A673 (cell line): Measurements from ENCODE around the gene ULBP3. TPM values are rescaled to one million over a fixed set of nuclear protein-coding genes. Genes with fewer than 3 reads are reported as not detected.

Experiments
- BruUV-seq: library from RNA; stranded (reverse); fragments of 400-500 nt; replicated peaks from 2 replicates; lab custom pipeline; 2021; lab: Mats Ljungman, UMichigan
- CTCF ChIA-PET: fragments of 300-600 bp; sonication (Branson Sonifier 250); formaldehyde crosslinking; loops from one replicate; lab custom pipeline; 2022; ENCODE audit warnings: antibody characterized with exemption; lab: Charles Lee
- POLR2A ChIA-PET: fragments of 300-600 bp; sonication (Branson Sonifier 250); formaldehyde crosslinking; loops from one replicate; lab custom pipeline; 2022; ENCODE audit warnings: antibody characterized with exemption; ENCODE audit not compliant: low non-redundant PET; lab: Charles Lee
- DNase-seq: peaks from one replicate; pipeline ENCODE4 v3.0.0-alpha.2; 2015; ENCODE audit warnings: low spot score
- H3K27ac ChIP-seq: fragments of 200-600 bp; sonication (generic); 2 replicates; pipeline ENCODE4 v1.5.1; 2016; ENCODE audit warnings: mixed run types, low read depth, mild to moderate bottlenecking, mixed read lengths, antibody characterized with exemption, low read length; ENCODE audit not compliant: poor library complexity, severe bottlenecking
- H3K27me3 ChIP-seq: fragments of 200-600 bp; sonication (generic); replicated peaks from 2 replicates; pipeline ENCODE4 v1.6.1; 2017; ENCODE audit warnings: mixed run types, low read depth, mild to moderate bottlenecking, mixed read lengths, antibody characterized with exemption, low read length; ENCODE audit not compliant: insufficient read depth, poor library complexity
- H3K36me3 ChIP-seq: fragments of 200-600 bp; sonication (generic); 2 replicates; pipeline ENCODE4 v1.6.1; 2016; ENCODE audit warnings: mixed run types, mild to moderate bottlenecking, mixed read lengths, antibody characterized with exemption, low read length; ENCODE audit not compliant: insufficient read depth, poor library complexity, severe bottlenecking
- H3K4me1 ChIP-seq: fragments of 200-600 bp; sonication (generic); 2 replicates; pipeline ENCODE4 v1.6.1; 2017; ENCODE audit warnings: mixed run types, mild to moderate bottlenecking, mixed read lengths, antibody characterized with exemption, low read length; ENCODE audit not compliant: insufficient read depth, poor library complexity, severe bottlenecking
- H3K4me3 ChIP-seq: fragments of 200-600 bp; sonication (generic); 2 replicates; pipeline ENCODE4 v1.5.1; 2016; ENCODE audit warnings: low read depth, mixed run types, mild to moderate bottlenecking, mixed read lengths, low read length; ENCODE audit not compliant: poor library complexity, severe bottlenecking
- H3K9me3 ChIP-seq: fragments of 200-600 bp; sonication (generic); 2 replicates; pipeline ENCODE4 v1.6.1; 2016; ENCODE audit warnings: mixed run types, low read depth, mild to moderate bottlenecking, mixed read lengths, antibody characterized with exemption, low read length; ENCODE audit not compliant: poor library complexity, severe bottlenecking
- EZH2 ChIP-seq: fragments of 200-600 bp; sonication (generic); IDR thresholded peaks from 2 replicates; pipeline ENCODE4 v1.6.1; 2017; ENCODE audit warnings: borderline replicate concordance, low read depth, mild to moderate bottlenecking, mixed read lengths, antibody characterized with exemption, low read length; ENCODE audit not compliant: poor library complexity, severe bottlenecking
- intact Hi-C: fragments of 100-400 bp; cut with micrococcal nuclease; formaldehyde crosslinking; loops from one replicate; pipeline ENCODE4 v1.10.0; 2022; ENCODE audit not compliant: unreplicated experiment
- total RNA-seq: library from RNA; stranded (reverse); gene quantifications from 2 replicates; pipeline ENCODE4 v1.2.3, GENCODE V29; 2021
- TF ChIP-seq, protein P1 (sequence below): fragments of 300-800, 200-600 bp; sonication (generic); conservative IDR thresholded peaks from 2 replicates; pipeline ENCODE4 v1.5.1; 2017; ENCODE audit warnings: low read depth, mild to moderate bottlenecking, antibody characterized with exemption, low read length, moderate library complexity, mixed read lengths

Gene ULBP3
- total RNA-seq, 1 experiment from 2014 or later = 1.6 TPM

DNA sequence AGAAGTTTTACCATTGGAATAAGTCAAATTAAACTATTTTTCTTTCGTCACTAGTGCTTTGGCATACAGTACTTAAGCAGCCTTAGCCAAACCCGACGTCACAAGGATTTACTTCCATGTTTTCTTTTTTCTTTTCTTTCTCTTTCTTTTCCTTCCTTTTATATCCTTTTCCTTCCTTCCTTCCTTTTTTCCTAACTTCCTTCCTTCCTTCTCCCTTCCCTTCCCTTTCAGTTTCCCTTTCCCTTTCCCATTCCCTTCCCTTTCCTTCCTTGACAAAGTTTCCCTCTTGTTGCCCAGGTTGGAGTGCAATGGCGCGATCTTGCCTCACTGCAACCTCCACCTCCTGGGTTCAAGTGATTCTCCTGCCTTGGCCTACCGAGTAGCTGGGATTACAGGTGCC, 9.9 kb downstream of the ULBP3 start:
- Histone ChIP-seq H3K27me3 (peaks cover 64% of the 10 kb centered on the region), H3K36me3 (no peaks in the 10 kb centered on the region), H3K27ac (no peak overlapping the region), H3K4me1 (no peaks in the 10 kb centered on the region), H3K4me3 (no peak overlapping the region), H3K9me3 (no peaks in the 10 kb centered on the region)
- intact Hi-C loops = no loop called here
- ChIA-PET CTCF (no interaction called here), POLR2A (no interaction called here)
- DNase-seq = no peak
- no TSS peak for BruUV-seq
- TF ChIP-seq, protein P1, sequence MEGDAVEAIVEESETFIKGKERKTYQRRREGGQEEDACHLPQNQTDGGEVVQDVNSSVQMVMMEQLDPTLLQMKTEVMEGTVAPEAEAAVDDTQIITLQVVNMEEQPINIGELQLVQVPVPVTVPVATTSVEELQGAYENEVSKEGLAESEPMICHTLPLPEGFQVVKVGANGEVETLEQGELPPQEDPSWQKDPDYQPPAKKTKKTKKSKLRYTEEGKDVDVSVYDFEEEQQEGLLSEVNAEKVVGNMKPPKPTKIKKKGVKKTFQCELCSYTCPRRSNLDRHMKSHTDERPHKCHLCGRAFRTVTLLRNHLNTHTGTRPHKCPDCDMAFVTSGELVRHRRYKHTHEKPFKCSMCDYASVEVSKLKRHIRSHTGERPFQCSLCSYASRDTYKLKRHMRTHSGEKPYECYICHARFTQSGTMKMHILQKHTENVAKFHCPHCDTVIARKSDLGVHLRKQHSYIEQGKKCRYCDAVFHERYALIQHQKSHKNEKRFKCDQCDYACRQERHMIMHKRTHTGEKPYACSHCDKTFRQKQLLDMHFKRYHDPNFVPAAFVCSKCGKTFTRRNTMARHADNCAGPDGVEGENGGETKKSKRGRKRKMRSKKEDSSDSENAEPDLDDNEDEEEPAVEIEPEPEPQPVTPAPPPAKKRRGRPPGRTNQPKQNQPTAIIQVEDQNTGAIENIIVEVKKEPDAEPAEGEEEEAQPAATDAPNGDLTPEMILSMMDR = no peak
- TF ChIP-seq EZH2 = no peak

DNA sequence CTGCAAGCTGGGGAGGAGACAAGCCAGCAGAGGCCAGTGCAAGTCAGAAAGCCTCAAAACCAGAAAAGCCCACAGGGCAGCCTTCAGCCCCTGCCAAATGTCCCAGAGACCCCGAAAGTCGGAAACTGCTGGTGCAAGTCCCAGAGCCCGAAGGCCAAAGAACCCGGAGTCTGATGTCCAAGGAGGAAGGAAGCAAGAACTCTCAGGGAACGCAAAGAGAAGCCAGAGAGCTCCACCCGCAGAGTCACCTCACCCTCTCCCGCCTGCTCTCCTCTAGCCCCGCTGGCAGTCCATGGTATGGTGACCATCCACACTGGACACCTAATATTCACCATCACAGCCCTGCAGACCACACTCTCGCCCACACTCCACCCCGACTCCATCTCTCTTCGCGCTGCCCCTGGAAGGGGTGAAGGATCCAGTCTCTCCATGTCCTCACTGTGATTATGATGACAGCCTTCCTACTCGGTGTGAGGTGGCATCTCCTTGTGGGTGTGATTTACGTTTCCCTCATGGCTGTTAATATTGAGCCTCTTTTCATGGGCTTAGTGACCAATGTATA, 10.6 kb downstream of the ULBP3 start:
- no peaks in the 10 kb centered on the region for H3K36me3 ChIP-seq
- no peak for TF ChIP-seq EZH2
- TF ChIP-seq, protein P1 = no peak
- H3K4me1 ChIP-seq = no peaks in the 10 kb centered on the region
- H3K27me3 ChIP-seq = peaks cover 71% of the 10 kb centered on the region
- CTCF ChIA-PET = no interaction called here
- intact Hi-C loops = no loop called here
- no peak overlapping the region for H3K4me3 ChIP-seq
- POLR2A ChIA-PET = no interaction called here
- H3K27ac ChIP-seq = no peak overlapping the region
- no peaks in the 10 kb centered on the region for H3K9me3 ChIP-seq
- no peak for DNase-seq
- BruUV-seq = no TSS peak

DNA sequence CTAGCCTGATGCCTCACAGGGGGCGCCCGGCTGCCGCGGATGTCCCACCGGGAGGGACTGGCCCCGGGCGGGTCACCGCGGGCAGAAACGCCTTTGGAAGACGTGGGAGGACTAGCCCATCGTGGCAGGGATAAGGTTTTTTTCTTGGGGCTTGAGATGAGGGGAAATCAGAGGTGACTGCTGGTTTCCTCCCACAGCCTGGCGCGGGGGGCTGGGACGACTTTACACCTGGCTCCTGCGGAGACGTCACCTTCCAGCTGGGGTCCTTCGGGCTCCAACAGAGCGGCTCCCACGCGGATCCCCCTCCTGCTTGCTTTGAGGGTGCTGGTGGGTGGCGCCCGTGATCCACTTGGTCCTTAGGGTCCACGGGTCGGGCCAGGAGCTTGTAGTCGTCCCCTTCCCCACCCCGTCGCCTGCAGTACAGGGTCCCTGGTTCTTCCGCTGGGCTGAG, 11.4 kb downstream of the ULBP3 start:
- Histone ChIP-seq H3K9me3 (no peaks in the 10 kb centered on the region), H3K27me3 (peaks cover 79% of the 10 kb centered on the region), H3K4me3 (no peak overlapping the region), H3K27ac (no peak overlapping the region), H3K4me1 (no peaks in the 10 kb centered on the region), H3K36me3 (no peaks in the 10 kb centered on the region)
- ChIA-PET POLR2A (no interaction called here), CTCF (interaction anchor here (0.7 kb wide), 1 partner anchor 338 kb away, joined by 3 read pairs; no protein-coding TSS in a partner anchor)
- intact Hi-C loops = no loop called here
- DNase-seq = no peak
- TF ChIP-seq, protein P1 = no peak
- no peak for TF ChIP-seq EZH2
- BruUV-seq = no TSS peak
